Measurements from ENCODE around the gene CYTH4. TPM values are rescaled to one million over a fixed set of nuclear protein-coding genes. Genes with fewer than 3 reads are reported as not detected.

The CYTH4 gene
- total and polyA plus RNA-seq, 8 donors = 1.9 to 77.0 (median 6.0) TPM; not detected in 1

DNA sequence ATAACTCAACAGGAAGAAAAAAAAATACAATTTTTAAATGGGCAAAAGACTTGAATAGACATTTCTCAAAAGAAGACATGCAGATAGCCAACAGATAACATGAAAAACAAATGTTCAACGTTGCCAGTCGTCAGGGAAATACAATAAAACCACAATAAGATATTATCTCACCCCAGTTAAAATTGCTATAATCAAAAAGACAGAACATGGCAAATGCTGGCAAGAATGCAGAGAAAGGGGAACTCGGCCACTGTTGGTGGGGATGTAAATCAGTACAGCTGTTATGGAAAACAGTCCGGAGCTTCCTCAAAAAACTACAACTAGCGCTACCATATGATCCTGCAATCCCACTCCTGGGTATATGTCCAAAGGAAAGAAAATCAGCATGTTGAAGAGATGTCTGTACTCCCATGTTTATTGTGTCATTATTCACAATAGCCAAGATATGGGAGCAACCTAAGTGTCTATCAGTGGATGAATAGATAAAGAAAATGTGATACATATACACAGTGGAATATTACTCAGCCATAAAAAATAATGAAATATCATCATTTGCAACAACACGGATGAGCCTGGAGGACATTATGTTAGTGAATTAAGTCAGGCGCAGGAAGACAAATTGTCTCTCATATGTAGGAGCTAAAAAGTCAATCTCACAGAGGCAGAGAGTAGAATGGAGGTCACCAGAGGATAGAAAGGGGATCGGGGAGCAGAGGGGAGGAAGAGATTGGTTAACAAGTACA, 12.2 kb upstream of the CYTH4 start:
- peaks cover 0 to 3% (median 1%) of the 10 kb centered on the region in 4 donors for H3K9me3 ChIP-seq
- H3K4me3 ChIP-seq = no peak overlapping the region
- no peak for DNase-seq
- TF ChIP-seq, protein P1, sequence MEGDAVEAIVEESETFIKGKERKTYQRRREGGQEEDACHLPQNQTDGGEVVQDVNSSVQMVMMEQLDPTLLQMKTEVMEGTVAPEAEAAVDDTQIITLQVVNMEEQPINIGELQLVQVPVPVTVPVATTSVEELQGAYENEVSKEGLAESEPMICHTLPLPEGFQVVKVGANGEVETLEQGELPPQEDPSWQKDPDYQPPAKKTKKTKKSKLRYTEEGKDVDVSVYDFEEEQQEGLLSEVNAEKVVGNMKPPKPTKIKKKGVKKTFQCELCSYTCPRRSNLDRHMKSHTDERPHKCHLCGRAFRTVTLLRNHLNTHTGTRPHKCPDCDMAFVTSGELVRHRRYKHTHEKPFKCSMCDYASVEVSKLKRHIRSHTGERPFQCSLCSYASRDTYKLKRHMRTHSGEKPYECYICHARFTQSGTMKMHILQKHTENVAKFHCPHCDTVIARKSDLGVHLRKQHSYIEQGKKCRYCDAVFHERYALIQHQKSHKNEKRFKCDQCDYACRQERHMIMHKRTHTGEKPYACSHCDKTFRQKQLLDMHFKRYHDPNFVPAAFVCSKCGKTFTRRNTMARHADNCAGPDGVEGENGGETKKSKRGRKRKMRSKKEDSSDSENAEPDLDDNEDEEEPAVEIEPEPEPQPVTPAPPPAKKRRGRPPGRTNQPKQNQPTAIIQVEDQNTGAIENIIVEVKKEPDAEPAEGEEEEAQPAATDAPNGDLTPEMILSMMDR (IDR thresholded peaks at IDR 0.05) = no peak
- TF ChIP-seq POLR2AphosphoS5 (IDR thresholded peaks at IDR 0.05) = no peak
- no peak for TF ChIP-seq EP300 (IDR thresholded peaks at IDR 0.05)
- TF ChIP-seq POLR2A (IDR thresholded peaks at IDR 0.05) = no peak
- peaks cover 0 to 67% (median 7%) of the 10 kb centered on the region in 3 donors for H3K27me3 ChIP-seq
- peak overlapping the region in 1 of 5 donors; percentile 43 for H3K27ac ChIP-seq
- intact Hi-C loops (cut with DNase I; ENCODE audit: low total_unique reads) = no loop called here
- peaks cover 8 to 34% (median 9%) of the 10 kb centered on the region in 4 donors for H3K4me1 ChIP-seq
- H3K36me3 ChIP-seq = no peaks in the 10 kb centered on the region
- WGBS, 5 donors = 68 to 73% (median 71%) methylated on average over 8 of the region's 8 CpGs

- no peak for DNase-seq
- Histone ChIP-seq H3K36me3 (no peaks in the 10 kb centered on the region), H3K27me3 (peaks cover 0 to 73% (median 7%) of the 10 kb centered on the region in 3 donors), H3K9me3 (no peaks in the 10 kb centered on the region), H3K4me1 (peaks cover 8 to 35% (median 9%) of the 10 kb centered on the region in 4 donors), H3K27ac (peak overlapping the region in 2 of 5 donors; percentile 46 to 59), H3K4me3 (no peak overlapping the region)
- intact Hi-C loops (cut with DNase I; ENCODE audit: low total_unique reads) = no loop called here
- TF ChIP-seq POLR2A (IDR thresholded peaks at IDR 0.05) = no peak
- TF ChIP-seq POLR2AphosphoS5 (IDR thresholded peaks at IDR 0.05) = no peak
- TF ChIP-seq EP300 (IDR thresholded peaks at IDR 0.05) = no peak
- TF ChIP-seq, protein P1 (IDR thresholded peaks at IDR 0.05) = no peak
- WGBS, 5 donors = 68 to 77% (median 74%) methylated on average over 8 of the region's 8 CpGs
Observed at GRCh38 chr22:37270928-37271650, 11.2 kb upstream of the CYTH4 start.

- TF ChIP-seq, protein P1 (IDR thresholded peaks at IDR 0.05) = no peak
- TF ChIP-seq POLR2AphosphoS5 (IDR thresholded peaks at IDR 0.05) (no peak), EP300 (IDR thresholded peaks at IDR 0.05) (no peak), POLR2A (IDR thresholded peaks at IDR 0.05) (no peak)
- Histone ChIP-seq H3K4me1 (peaks cover 0 to 25% (median 0%) of the 10 kb centered on the region in 4 donors), H3K27ac (no peak overlapping the region), H3K27me3 (peaks cover 0 to 66% (median 7%) of the 10 kb centered on the region in 3 donors), H3K36me3 (no peaks in the 10 kb centered on the region), H3K4me3 (no peak overlapping the region), H3K9me3 (no peaks in the 10 kb centered on the region)
- intact Hi-C loops (cut with DNase I; ENCODE audit: low total_unique reads) = no loop called here
- no peak for DNase-seq
- 52 to 63% (median 58%) methylated on average over 17 of the region's 17 CpGs for WGBS, 5 donors
Observed at GRCh38 chr22:37273126-37273845, 9.0 kb upstream of the CYTH4 start.

- no peaks in the 10 kb centered on the region for H3K9me3 ChIP-seq
- H3K36me3 ChIP-seq = no peaks in the 10 kb centered on the region
- H3K4me3 ChIP-seq = no peak overlapping the region
- H3K4me1 ChIP-seq = peaks cover 0 to 25% (median 0%) of the 10 kb centered on the region in 4 donors
- DNase-seq = no peak
- TF ChIP-seq EP300 (IDR thresholded peaks at IDR 0.05) (no peak), POLR2AphosphoS5 (IDR thresholded peaks at IDR 0.05) (no peak), POLR2A (IDR thresholded peaks at IDR 0.05) (no peak)
- TF ChIP-seq, protein P1 (IDR thresholded peaks at IDR 0.05) = no peak
- H3K27me3 ChIP-seq = peaks cover 0 to 71% (median 7%) of the 10 kb centered on the region in 3 donors
- H3K27ac ChIP-seq = peak overlapping the region in 1 of 5 donors; percentile 27
- 69 to 77% (median 72%) methylated on average over 8 of the region's 8 CpGs for WGBS, 5 donors
- intact Hi-C loops (cut with DNase I; ENCODE audit: low total_unique reads) = no loop called here
Observed at GRCh38 chr22:37273846-37274225, 8.5 kb upstream of the CYTH4 start.

Data from stomach (tissue), 9 donors.